ENCODE measurements around the gene TMEM205.

GRCh38 chr19:11367528-11367927 lies 21.5 kb upstream of the TMEM205 start:
- TF ChIP-seq CTCF (IDR thresholded peaks at IDR 0.05; ENCODE audit: low read length) (no peak), EZH2 (IDR thresholded peaks at IDR 0.05; ENCODE audit: borderline replicate concordance, low read length) (no peak)
